ENCODE data around the gene TMEM256. TPM values are rescaled to one million over a fixed set of nuclear protein-coding genes. Genes with fewer than 3 reads are reported as not detected.

The TMEM256 gene
- total RNA-seq, 1 experiment from 2014 or later = 151 TPM

GRCh38 chr17:7431231-7431630 is 27.3 kb upstream of the TMEM256 start:
- H3K4me2 ChIP-seq (ENCODE audit: insufficient read depth, insufficient read length, low read length) = no peak overlapping the region
- H2AFZ ChIP-seq (ENCODE audit: low read length) = no peak overlapping the region
- no peak for DNase-seq
- H2BK15ac ChIP-seq (ENCODE audit: low read depth, low read length) = no peak overlapping the region
- TF ChIP-seq, protein P1, sequence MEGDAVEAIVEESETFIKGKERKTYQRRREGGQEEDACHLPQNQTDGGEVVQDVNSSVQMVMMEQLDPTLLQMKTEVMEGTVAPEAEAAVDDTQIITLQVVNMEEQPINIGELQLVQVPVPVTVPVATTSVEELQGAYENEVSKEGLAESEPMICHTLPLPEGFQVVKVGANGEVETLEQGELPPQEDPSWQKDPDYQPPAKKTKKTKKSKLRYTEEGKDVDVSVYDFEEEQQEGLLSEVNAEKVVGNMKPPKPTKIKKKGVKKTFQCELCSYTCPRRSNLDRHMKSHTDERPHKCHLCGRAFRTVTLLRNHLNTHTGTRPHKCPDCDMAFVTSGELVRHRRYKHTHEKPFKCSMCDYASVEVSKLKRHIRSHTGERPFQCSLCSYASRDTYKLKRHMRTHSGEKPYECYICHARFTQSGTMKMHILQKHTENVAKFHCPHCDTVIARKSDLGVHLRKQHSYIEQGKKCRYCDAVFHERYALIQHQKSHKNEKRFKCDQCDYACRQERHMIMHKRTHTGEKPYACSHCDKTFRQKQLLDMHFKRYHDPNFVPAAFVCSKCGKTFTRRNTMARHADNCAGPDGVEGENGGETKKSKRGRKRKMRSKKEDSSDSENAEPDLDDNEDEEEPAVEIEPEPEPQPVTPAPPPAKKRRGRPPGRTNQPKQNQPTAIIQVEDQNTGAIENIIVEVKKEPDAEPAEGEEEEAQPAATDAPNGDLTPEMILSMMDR (conservative IDR thresholded peaks at IDR 0.05) = no peak
- no peaks in the 10 kb centered on the region for H3K79me1 ChIP-seq (ENCODE audit: insufficient read depth, low read depth, low read length, poor library complexity, severe bottlenecking)
- Mint-ChIP-seq H3K36me3 (ENCODE audit: insufficient read depth in 1 of 3, low read depth in 3 of 3) (no peaks in the 10 kb centered on the region), H3K27me3 (ENCODE audit: low read depth) (peaks cover 17% of the 10 kb centered on the region), H3K9me3 (no peaks in the 10 kb centered on the region; a peak in 1 of 5 replicates), H3K4me3 (no peak overlapping the region), H3K27ac (no peak overlapping the region), H3K4me1 (peaks cover 3% of the 10 kb centered on the region in 2 experiments; a peak in 3 of 4 replicates)
- no peak overlapping the region for H4K8ac ChIP-seq (replicated peaks; ENCODE audit: insufficient read length, low read depth, low read length)
- H3K4ac ChIP-seq (ENCODE audit: low read depth, low read length) = no peak overlapping the region
- H3K27ac ChIP-seq (ENCODE audit: insufficient read length, low read depth, low read length) = no peak overlapping the region
- no peak overlapping the region for H3T11ph ChIP-seq (ENCODE audit: low read length)
- H4K20me1 ChIP-seq (ENCODE audit: control insufficient read depth, insufficient read depth, insufficient read length) = no peaks in the 10 kb centered on the region
- no peak overlapping the region for H2BK120ac ChIP-seq (ENCODE audit: low read depth, low read length, poor library complexity, severe bottlenecking)
- H2BK20ac ChIP-seq (ENCODE audit: low read depth, low read length, poor library complexity, severe bottlenecking) = no peak overlapping the region
- no peak overlapping the region for H2AK5ac ChIP-seq (ENCODE audit: insufficient read length, low read length)
- H3K79me2 ChIP-seq (ENCODE audit: insufficient read depth, low read length) = no peaks in the 10 kb centered on the region
- no peaks in the 10 kb centered on the region for H3K4me1 ChIP-seq (ENCODE audit: insufficient read depth, low read length)
- H3K23ac ChIP-seq (ENCODE audit: insufficient read length, low read depth, low read length) = no peak overlapping the region
- H3K27me3 ChIP-seq (ENCODE audit: insufficient read depth, low read length) = no peaks in the 10 kb centered on the region; the same call in 1 of the 2 replicates
- no peak overlapping the region for H2BK12ac ChIP-seq (ENCODE audit: insufficient read length, low read depth, low read length)
- no peak overlapping the region for H3K18ac ChIP-seq (ENCODE audit: insufficient read length, low read depth, low read length)
- no peak overlapping the region for H4K91ac ChIP-seq (ENCODE audit: insufficient read length, low read depth, low read length)
- H2BK5ac ChIP-seq (ENCODE audit: insufficient read length, low read length) = no peak overlapping the region
- no peak overlapping the region for H4K5ac ChIP-seq (ENCODE audit: insufficient read length, low read depth, low read length)
- WGBS (ENCODE audit: extremely low coverage, insufficient read length, low lambda C conversion rate) = no CpG with 5 or more reads among the region's 1 CpG
- no peak overlapping the region for H3K14ac ChIP-seq (ENCODE audit: insufficient read depth, low read length)
- H3K56ac ChIP-seq (ENCODE audit: insufficient read length, low read depth, low read length) = no peak overlapping the region
- H3K9ac ChIP-seq (ENCODE audit: extremely low read depth, insufficient read length, low read length) = no peak overlapping the region
- peaks cover 6% of the 10 kb centered on the region for H3K23me2 ChIP-seq (ENCODE audit: insufficient read length, low read depth, low read length, poor library complexity, severe bottlenecking)
- no peaks in the 10 kb centered on the region for H3K9me3 ChIP-seq (ENCODE audit: control insufficient read depth, low read depth, low read length)

All from H9 (cell line).